Measurements from ENCODE around the gene UNC93A.
"Not testable (repeated sequence)": the region's sequence is repeated elsewhere in the genome, so short reads cannot be mapped to it uniquely, and the experiment has no call there.

The UNC93A gene

DNA sequence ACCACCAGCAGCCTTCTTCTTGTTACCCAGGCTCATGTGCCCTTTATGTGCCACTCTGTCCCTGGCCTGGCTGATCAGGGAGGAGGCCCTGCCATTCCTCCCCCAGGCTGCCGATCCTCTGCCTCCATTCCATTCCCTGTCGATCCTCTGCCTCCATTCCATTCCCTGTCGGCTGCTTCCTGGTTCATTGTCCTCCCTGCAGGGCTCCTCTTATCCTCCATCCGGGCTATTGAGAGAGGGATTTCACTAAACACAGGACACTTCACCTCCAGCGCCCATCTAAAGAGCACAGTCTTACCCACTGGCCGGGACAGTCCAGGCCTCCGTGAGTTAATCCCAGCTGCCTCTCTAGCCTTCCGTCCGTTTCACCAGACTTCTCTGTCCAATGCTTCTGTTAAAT lies 26.1 kb downstream of the UNC93A start:
- no peak for DNase-seq

DNA sequence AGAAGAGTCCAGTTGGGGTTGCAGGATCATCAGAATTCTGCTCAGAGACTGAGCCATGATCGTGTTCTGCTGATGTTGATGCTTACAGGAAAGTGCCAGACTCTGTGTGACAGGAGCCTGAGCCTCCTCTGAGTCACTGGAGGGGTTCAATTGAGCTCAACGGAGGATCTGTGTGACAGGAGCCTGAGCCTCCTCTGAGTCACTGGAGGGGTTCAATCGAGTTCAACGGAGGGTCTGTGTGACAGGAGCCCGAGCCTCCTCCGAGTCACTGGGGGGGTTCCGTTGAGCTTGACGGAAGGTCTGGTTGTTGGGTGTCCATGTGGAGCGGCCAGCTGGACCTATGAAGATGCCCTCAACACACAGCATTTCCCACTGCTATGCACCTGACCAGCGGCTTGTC lies 27.2 kb downstream of the UNC93A start:
- not testable (repeated sequence) for DNase-seq

DNA sequence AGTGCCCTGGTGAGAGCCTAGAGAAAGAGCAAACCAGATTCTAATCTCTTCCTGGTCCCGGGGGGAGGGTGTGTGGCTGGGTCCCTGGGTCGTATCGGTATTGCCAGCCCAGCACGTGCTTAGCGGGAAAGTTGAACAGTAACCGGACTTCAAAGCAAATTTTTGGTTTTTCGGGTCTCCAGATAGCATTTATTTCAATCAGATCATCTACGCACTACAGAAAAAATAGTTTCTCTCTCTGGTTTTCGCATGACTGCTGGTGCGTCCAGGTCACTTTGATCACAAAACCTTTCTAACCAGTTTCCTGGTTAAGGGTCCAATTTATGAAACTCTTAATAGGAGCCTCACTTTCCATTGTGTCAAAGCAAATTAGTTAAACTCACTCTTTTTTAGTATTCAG lies 27.7 kb downstream of the UNC93A start:
- DNase-seq = not testable (repeated sequence)

DNA sequence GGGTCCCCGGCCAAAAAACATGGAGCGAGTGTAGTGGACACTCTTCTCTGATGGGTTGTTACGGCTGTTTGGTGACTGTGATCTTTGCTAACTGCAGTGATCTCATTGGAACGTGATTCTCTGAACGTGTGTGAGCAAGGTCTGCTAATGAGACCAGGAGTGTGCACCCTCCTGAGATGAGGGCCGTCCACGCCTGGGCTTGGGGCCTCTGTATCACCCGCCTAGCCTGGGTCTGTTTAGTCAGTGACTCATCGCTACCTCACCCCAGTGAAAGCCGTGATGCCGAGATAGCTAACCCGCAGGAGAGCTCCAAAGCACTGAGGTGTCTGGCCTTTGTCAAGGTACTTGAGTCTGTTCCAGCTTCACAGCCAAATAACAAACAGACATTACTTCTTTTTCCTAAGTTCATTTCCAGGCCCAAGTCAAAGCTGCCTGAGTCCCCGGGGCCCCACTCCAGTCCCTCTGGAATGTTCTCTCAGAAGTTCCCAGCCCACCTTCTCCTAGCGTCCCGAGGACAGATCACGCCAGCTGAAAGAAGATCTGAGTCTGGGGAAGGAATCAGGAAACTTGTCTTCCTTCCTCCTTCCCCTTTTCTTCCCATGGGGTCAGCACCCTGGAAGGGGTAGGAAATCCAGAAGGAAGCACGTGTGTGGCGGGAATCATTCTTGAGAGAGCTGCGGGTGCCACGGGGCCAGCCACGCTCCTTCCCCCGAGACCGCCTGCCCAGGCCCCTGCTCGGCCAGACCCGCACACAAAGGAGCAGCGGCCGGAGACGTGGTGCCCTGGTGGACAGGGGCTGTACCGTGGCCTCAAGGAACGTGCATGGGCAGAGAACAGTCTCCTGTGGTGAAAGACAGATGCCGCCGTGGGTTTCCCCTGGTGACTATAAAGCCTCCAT lies 29.0 kb downstream of the UNC93A start:
- not testable (repeated sequence) for DNase-seq

DNA sequence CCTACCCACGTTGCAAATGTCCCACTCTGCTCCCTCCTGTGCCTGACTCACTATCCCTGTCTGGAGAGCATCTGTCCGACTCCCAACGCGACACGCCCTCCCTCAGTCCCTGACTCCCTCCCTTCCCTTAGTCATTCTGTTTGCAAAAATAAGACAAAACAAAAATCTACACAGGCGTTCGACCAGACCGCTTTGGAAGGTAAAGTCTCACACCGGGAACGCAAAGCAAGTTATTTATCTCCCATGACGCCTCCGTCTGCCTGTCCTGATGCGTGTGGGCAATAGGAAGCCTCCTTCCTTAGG lies 29.6 kb downstream of the UNC93A start:
- not testable (repeated sequence) for DNase-seq

DNA sequence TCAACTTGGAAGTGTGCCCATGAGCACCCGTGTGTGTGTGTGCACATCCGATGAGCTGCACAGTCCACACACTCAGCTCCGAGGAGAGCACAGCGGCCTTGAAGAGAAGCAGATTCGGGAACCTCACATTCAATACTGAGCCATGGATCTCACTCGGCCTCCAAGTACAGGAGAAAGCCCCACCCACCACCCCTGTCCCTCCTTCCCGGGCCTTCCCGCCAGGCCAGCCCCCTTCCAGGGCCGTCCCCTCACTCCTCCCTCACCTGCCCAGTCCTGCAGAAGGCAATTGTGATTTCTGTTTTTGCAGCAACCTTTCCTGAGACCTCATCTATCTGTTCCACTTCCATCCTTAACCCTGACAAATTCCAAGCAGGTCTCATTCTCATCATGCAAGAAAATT lies 30.1 kb downstream of the UNC93A start:
- DNase-seq = not testable (repeated sequence)

DNA sequence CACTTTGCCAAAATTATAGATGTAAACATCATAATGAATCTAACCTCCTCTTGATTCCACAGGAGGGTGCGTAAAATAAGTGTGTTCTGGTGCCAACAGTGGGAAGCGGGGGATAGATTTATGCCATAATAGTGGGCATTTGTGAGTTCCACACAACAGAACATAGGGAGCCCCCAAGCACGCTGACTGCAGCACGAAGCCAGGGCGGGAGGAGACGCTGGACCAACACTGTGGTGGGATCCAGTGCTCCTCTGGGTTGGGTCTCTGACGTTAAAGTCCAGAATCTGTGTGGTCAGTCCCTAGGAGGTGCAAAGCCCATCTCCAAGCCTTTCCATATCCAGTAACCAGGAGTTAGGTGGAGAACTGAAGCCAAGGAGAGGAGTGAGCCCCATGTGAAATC lies 32.0 kb downstream of the UNC93A start:
- no peak for DNase-seq

DNA sequence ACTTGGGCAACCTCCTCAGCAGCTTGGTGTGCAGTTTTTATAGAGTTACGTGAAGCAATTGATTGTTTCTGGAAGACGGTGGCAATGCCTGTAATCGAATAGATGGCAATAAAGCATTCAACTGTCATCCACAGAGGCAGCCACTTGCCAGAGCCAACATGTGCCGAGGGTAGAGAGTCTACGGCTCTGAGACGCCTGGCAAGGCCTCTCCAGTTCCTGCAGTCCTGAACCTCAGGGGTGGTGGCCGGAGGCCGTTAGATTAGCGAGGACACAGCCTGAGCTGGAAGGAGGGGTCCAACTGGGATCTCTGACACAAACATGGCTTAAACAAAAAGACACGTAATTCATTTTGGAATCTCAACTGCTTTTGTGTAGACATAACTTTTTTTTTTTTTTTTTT lies 33.0 kb downstream of the UNC93A start:
- DNase-seq = no peak

DNA sequence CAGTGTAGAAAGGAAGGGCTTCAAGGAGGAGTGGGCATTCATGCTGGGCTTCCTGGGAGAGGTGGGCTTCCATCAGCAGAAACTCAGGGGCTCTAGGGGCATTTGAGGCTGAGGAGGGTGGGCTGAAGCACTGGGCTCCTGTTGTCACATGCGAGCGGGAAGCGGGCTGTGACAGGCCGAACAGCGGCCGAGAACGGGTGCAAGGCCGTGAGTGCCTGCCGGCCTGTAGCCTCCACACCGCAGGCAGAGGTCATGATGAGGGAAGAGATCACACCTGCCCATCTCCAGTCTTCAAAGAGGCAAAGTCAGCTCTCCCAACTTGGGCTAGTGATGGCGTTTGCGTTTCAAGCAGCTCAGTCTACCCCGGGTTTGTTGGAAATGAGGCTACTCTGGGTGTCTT lies 34.7 kb downstream of the UNC93A start:
- DNase-seq = no peak

DNA sequence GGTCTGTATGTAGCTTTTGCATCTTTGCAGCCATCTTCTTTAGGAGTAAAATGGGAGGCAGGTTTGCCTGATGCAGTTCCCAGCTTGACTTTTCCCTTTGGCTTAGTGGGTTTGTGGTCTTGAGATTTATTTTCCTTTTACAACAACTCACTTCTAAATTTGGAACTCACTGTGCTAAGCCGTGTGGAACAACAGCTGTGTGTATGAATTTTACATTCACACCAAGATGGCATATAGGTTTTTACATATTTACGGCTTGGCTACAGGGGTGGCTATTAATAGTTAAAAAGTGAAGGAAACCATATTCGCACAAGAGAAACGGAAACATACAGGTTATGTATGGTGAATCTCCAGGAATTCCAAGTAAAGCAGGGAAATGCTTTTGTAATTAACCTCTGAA lies 36.3 kb downstream of the UNC93A start:
- no peak for DNase-seq

DNA sequence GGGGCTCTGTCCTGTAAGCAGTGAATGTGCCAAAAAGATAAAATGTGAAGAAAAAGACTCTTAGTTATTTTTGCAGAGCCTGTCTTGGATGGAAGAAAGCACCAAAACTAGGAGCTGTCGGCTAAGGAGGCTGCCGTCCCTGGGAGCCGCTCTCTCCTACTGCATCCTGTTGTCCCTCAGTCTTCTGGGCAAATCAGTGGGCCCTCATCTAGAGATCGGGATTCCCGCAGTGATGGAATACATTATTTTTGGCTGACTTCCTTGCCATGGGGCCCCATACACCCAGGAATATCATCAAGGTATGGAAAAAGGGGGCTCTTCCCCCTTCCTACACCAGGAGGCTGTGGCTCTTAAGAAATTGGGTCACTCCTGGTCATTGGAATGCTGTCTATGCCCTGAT lies 37.0 kb downstream of the UNC93A start:
- DNase-seq = no peak

DNA sequence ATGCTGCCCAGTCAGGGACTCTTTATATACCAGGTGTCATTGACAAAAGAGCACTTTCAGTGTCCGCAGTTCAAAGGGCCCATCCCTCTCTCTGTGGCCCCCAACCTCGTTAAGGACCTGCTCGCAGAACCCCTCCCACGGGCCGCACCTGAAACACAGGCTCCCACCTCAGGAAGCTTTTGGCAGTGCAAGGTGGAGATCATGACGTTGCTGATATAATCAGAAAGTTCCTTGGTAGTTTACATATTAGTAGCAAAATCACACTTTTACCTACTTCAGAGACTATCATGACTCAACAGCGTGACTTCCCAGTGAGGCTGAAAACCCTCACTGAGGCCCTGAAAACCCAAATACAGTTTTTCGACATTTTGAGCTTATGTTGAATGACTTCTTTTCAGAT lies 37.9 kb downstream of the UNC93A start:
- no peak for DNase-seq

DNA sequence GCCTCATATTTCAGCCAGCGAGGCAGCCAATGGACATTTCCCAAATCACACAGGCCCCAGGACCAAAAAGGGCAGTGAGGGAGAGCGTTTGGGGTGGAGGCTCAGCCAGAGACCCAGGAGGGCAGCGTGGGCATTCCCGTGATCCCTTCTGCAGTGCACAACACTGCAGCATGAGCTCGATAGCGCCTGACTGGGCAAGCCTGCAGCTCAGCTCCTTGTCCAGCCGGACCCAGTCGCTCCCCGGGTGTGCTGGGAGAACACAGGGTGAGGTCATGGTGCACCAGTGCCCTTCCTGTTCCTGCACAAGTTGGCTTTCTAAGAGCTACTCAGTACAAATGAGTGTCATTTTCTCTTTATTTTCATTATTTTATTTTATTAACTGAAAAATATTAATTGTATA lies 39.6 kb downstream of the UNC93A start:
- no peak for DNase-seq

DNA sequence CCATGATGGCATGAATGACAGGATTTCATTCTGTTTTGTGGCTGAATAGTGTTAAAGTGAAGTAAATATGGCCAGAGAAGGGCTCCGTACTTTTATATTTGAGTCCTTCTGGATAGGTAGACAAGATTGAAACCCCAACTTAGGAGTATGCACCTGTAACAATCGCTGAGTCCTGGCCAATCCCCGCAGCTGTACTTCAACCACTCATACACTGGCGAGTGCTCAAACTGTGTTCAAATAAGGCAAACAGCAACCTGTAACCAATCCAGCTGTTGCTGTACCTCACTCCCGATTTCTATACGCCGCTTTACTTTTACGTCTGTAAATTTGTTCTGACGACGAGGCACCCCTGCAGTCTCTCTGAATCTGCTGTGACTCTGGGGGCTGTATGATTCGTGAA lies 40.5 kb downstream of the UNC93A start:
- DNase-seq = no peak

DNA sequence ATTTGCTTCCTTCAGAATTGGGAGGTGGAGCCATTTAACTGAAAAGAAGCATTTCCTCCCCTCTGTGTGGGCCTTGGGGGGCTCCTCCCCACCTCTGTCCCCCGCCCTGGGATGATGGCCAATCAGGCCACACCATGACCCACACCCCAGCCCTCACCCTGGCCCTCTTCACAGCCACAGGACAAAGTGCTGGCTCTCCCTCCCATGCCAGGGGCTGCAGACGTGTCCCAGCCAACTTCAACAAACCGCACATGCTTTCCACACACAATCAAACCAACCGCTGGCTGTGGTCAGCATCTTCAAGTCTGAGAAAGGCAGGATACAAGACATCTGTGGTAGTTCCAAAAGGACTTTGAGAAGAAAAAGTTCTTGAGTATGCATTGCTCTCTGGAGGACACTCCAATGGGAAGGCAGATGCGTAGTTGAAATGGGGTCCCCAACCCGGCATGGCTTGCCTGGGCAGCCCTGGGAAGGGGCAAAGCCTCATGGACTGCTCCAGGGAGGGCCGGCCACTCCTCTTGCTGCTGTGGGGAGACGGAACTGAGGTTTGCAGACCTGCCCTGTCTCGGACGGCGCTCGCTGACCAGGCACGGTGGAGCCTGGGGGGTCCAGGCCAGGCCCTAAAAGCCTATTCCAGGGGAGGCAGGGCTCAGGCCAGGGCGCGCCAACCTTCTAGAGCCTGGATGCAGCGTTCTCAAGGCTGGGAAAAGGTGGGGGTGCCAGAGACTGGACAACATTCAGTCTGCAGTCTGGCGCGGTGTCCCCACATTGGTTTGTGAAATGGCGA lies 45.9 kb downstream of the UNC93A start:
- no peak for DNase-seq

DNA sequence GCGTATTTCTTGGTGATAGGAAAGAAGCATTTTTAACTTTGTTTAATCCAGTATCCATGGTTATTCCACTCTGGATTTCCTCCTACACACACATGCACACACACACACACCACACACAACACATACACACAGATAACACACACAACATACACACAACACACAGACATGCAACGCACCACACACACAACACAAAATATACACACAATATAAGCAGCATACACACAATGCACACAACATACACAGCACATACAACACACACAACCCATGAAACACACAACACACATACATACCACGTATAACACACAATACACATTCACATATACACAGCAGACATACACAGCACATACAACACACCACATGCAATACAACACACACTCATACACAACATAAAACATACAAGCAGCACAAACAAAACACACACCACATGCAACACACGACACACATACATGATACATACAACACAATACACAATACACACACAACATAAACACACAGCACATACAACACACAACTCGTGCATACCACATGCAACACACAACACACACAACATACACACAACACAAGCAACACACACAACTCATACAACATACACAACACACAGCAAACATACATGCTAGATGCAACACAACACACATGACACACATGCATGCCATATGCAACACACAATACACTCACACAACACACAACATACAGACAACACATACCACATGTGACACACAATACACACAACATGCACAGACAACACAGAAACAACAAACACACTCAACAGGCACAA lies 46.7 kb downstream of the UNC93A start:
- DNase-seq = no peak

DNA sequence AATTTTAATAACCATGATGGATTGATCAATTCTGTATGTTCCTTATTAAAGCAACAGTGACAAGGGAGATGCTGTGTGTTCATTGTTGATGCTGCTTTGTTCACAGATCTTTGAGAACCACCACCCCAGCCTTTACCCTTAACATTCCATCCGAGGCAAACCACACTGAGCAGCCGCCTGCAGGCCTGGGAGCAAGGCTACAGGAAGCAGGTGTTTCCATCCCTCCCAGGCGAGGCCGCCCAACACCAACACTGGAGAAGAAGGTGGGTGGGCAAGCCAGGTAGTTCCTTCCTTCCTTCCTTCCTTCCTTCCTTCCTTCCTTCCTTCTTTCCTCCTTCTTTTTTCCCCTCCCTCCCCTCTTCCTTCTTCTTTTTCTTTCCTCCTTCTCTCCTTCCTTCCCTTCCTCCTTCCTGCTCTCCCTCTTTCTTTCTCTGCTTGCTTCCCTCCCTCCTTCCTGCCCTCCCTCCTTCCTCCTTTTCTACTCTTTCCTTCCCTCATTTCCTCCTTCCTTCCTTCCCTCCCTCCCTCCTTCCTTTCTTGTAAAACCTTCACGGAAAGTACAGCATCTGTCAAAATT lies 47.5 kb downstream of the UNC93A start:
- DNase-seq = no peak

DNA sequence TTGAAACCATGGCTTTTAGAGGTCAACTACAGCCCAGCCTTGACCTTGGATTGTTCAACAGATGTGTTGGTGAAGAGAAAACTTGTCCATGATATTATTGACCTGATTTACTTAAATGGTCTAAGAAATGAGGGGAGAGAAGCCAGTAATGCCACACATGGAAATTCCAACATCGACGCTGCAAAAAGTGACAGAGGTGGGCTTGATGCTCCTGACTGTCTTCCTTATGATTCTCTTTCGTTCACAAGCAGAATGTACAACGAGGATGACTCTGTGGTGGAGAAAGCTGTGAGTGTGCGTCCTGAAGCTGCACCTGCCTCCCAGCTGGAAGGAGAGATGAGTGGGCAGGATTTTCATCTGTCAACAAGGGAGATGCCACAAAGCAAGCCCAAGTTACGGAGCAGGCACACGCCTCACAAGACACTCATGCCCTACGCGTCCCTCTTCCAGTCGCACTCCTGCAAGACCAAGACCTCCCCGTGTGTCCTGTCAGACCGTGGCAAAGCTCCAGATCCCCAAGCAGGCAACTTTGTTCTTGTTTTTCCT lies 50.0 kb downstream of the UNC93A start:
- DNase-seq = no peak

DNA sequence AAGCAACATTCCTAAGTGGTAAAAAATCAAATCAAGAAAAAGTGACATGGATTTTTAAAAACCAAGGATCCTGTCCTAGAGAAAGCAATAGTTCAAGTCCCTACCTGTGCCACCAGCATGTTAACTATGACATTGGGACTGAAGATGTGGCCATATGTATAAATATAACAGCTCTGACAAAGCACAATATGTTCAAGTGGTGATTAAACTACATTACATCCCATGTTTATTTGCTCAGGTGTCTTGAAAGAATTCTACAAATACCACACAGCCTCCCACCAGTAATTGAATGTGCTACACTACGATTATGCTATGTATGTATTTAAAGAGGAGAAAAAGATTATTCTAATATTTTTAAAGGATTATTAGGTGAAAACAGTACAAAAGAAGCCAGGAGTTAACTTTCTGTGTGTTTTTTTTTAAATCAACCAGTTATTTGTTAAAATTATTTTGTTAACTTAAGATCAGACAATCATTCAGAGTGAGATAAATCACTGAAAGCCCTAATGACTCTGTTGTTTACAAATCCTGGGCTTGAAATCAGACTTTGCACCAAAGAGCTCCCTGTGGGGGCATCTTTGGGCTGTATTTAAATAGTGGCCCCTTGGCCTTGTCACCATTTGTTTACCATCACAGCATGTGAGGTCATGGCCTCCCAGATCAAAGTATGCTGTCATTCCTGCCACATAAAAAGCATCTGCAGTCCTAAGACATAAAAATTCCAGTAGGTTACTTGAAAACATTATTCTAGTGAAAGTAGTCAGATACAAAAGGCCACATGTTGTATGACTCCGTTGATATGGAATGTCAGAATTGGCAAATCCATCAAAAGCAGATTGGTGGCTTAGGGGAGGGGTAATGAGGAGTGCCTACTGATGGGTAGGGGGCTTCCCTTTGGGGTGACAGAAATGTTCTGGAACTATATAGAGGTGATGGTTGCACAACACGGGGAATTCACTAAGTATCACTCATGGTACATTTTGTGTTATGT lies 50.8 kb downstream of the UNC93A start:
- no peak for DNase-seq

DNA sequence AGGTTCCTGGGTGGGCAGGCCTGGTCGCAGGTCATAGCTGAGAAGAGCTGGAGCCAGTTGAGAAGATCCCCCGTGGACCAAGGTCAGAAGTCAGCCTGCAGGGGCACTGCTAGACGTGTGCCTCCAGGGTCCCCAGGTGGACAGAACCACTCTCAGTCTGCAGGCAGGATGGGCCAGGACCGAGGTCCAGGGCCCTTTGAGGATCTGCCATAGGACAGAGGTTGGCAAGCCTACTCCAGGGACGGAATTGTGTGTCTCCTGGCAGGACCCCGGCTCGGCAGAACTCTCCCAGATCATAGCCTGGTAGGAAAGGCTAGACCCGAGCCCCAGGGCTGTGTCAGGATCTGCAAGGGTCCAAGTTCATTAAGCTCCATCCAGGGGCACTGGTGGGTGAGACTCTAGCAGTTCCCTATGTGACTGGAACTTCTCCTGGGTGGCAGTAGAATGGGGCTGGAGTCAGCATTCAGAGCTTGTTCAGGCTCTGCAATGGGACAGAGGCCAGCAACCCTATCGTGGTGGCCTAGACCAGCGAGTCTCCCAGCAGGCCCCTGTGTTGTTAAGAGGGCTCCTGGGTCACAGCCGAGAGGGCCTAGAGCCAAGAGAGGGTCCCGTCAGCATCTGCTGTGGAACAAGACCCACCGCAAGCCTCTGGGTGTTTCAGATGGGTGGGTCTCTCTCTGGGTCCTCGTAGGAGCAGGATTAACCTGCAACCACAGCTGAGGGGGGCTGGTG lies 51.9 kb downstream of the UNC93A start:
- no peak for DNase-seq

DNA sequence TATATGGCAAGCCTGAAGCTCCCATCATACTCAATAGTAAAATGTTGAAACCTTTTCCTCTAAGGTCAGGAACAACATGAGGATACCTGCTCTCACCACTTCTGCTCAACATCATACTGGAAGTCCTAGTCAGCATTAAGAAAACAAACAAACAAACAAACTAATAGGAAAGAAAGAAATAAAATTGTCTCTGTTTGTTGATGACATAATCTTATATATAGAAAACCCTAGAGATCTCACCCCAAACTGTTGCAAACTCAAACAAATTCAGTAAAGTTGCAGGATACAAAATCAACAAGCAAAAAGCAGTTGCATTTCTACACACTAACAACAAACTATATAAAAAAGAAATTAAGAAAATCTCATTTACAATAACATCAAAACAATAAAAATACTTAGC lies 54.2 kb downstream of the UNC93A start:
- no peak for DNase-seq
